ENCODE results near the gene F10. TPM values are rescaled to one million over a fixed set of nuclear protein-coding genes. Genes with fewer than 3 reads are reported as not detected.

F10 gene
- total RNA-seq, 2 donors from 2014 or later, result 21.9 to 27.5 TPM

GRCh38 chr13:113145911-113146598 lies 23.5 kb downstream of the F10 start:
- Histone ChIP-seq H3K4me3 (no peak overlapping the region), H3K27ac (no peak overlapping the region), H3K9me3 (no peaks in the 10 kb centered on the region), H3K36me3 (no peaks in the 10 kb centered on the region), H3K4me1 (no peaks in the 10 kb centered on the region), H3K27me3 (no peaks in the 10 kb centered on the region)
- TF ChIP-seq CTCF (IDR thresholded peaks at IDR 0.05), result no peak
- DNase-seq (ENCODE audit: low spot score), result peak; percentile 13

- Histone ChIP-seq H3K27me3 (no peaks in the 10 kb centered on the region), H3K36me3 (no peaks in the 10 kb centered on the region), H3K4me1 (peaks cover 0 to 1% of the 10 kb centered on the region in 2 donors), H3K4me3 (no peak overlapping the region), H3K27ac (no peak overlapping the region), H3K9me3 (no peaks in the 10 kb centered on the region)
- DNase-seq (ENCODE audit: low spot score), result peak; percentile 48
- TF ChIP-seq CTCF (IDR thresholded peaks at IDR 0.05), result no peak
Measured at GRCh38 chr13:113146750-113147149, 24.2 kb downstream of the F10 start.

- TF ChIP-seq CTCF (IDR thresholded peaks at IDR 0.05), result no peak
- peak; percentile 16 for DNase-seq (ENCODE audit: low spot score)
- Histone ChIP-seq H3K4me3 (no peak overlapping the region), H3K9me3 (no peaks in the 10 kb centered on the region), H3K27ac (no peak overlapping the region), H3K27me3 (no peaks in the 10 kb centered on the region), H3K36me3 (no peaks in the 10 kb centered on the region), H3K4me1 (peaks cover 0 to 6% of the 10 kb centered on the region in 2 donors)
Measured at GRCh38 chr13:113147206-113147605, 24.6 kb downstream of the F10 start.

GRCh38 chr13:113148407-113148806 lies 25.8 kb downstream of the F10 start:
- H3K36me3 ChIP-seq, result no peaks in the 10 kb centered on the region
- H3K9me3 ChIP-seq, result no peaks in the 10 kb centered on the region
- no peak overlapping the region for H3K27ac ChIP-seq
- no peak overlapping the region for H3K4me3 ChIP-seq
- TF ChIP-seq CTCF (IDR thresholded peaks at IDR 0.05), result no peak
- no peaks in the 10 kb centered on the region for H3K27me3 ChIP-seq
- peaks cover 0 to 17% of the 10 kb centered on the region in 2 donors for H3K4me1 ChIP-seq
- peak; percentile 47 for DNase-seq (ENCODE audit: low spot score)

- H3K4me3 ChIP-seq, result no peak overlapping the region
- H3K9me3 ChIP-seq, result no peaks in the 10 kb centered on the region
- no peak for TF ChIP-seq CTCF (IDR thresholded peaks at IDR 0.05)
- no peaks in the 10 kb centered on the region for H3K36me3 ChIP-seq
- H3K4me1 ChIP-seq, result peaks cover 0 to 19% of the 10 kb centered on the region in 2 donors
- DNase-seq (ENCODE audit: low spot score), result peak; percentile 56
- H3K27me3 ChIP-seq, result no peaks in the 10 kb centered on the region
- no peak overlapping the region for H3K27ac ChIP-seq
Measured at GRCh38 chr13:113148940-113149503, 26.4 kb downstream of the F10 start.

Data from right atrium auricular region (tissue), 2 donors.